Lower leg skin (tissue), 4 donors: ENCODE measurements around the gene TNFRSF19. TPM values are rescaled to one million over a fixed set of nuclear protein-coding genes. Genes with fewer than 3 reads are reported as not detected.

Source experiments
- DNase-seq, 2 donors: peaks; one replicate each; pipeline ENCODE4 v3.0.0-alpha.2; 2019; ENCODE audit warnings: low spot score in 2 of 2
- H3K4me3 ChIP-seq: fragments of 200-600 bp; sonication (generic); 2 replicates; pipeline ENCODE4 v1.5.1; 2017; ENCODE audit warnings: mild to moderate bottlenecking, low read depth; ENCODE audit not compliant: poor library complexity, severe bottlenecking
- POLR2A ChIP-seq, 2 donors: fragments of 450-650 bp; IDR thresholded peaks; one replicate each; pipeline ENCODE4 v1.6.1; 2016 to 2017; ENCODE audit warnings: antibody characterized with exemption in 2 of 2, mild to moderate bottlenecking in 1 of 2, moderate library complexity in 1 of 2
- WGBS, 2 donors: methylation state at CpG; one replicate each; pipeline ENCODE4 v1.1.5; 2018; 5-methylcytosine and 5-hydroxymethylcytosine counted together
- intact Hi-C: fragments of 100-400 bp; cut with DNase I; formaldehyde crosslinking; loops from one replicate; pipeline ENCODE4 v1.15.0; 2023; ENCODE audit warnings: low total_unique reads
- total RNA-seq, 4 donors: library from RNA; depleted of rRNA; stranded (reverse); fragments of >200 nt; gene quantifications; one replicate each; pipeline ENCODE4 v1.1.0, GENCODE V29; 2016
- TF ChIP-seq, protein P1 (sequence below), 3 donors: fragments of 450-650 bp; IDR thresholded peaks; one replicate each; pipeline ENCODE4 v1.5.1; 2016; ENCODE audit warnings: antibody characterized with exemption in 3 of 3, mild to moderate bottlenecking in 3 of 3, moderate library complexity in 2 of 3

TNFRSF19 gene
- total RNA-seq, 4 donors from 2014 or later: 51.2 to 106 (median 72.5) TPM

GRCh38 chr13:23684647-23685046 lies 114.4 kb downstream of the TNFRSF19 start:
- H3K4me3 ChIP-seq: no peak overlapping the region
- TF ChIP-seq POLR2A (IDR thresholded peaks at IDR 0.05): no peak
- TF ChIP-seq, protein P1, sequence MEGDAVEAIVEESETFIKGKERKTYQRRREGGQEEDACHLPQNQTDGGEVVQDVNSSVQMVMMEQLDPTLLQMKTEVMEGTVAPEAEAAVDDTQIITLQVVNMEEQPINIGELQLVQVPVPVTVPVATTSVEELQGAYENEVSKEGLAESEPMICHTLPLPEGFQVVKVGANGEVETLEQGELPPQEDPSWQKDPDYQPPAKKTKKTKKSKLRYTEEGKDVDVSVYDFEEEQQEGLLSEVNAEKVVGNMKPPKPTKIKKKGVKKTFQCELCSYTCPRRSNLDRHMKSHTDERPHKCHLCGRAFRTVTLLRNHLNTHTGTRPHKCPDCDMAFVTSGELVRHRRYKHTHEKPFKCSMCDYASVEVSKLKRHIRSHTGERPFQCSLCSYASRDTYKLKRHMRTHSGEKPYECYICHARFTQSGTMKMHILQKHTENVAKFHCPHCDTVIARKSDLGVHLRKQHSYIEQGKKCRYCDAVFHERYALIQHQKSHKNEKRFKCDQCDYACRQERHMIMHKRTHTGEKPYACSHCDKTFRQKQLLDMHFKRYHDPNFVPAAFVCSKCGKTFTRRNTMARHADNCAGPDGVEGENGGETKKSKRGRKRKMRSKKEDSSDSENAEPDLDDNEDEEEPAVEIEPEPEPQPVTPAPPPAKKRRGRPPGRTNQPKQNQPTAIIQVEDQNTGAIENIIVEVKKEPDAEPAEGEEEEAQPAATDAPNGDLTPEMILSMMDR (IDR thresholded peaks at IDR 0.05): no peak
- no peak for DNase-seq
- intact Hi-C loops: no loop called here
- 99 to 100% methylated on average over 2 of the region's 2 CpGs for WGBS, 2 donors

GRCh38 chr13:23685416-23685815 lies 115.2 kb downstream of the TNFRSF19 start:
- 96 to 98% methylated on average over 1 of the region's 1 CpG for WGBS, 2 donors
- DNase-seq: no peak
- TF ChIP-seq POLR2A (IDR thresholded peaks at IDR 0.05): no peak
- TF ChIP-seq, protein P1 (IDR thresholded peaks at IDR 0.05): no peak
- no peak overlapping the region for H3K4me3 ChIP-seq
- intact Hi-C loops: no loop called here

- intact Hi-C loops: no loop called here
- TF ChIP-seq, protein P1 (IDR thresholded peaks at IDR 0.05): no peak
- no peak for TF ChIP-seq POLR2A (IDR thresholded peaks at IDR 0.05)
- H3K4me3 ChIP-seq: no peak overlapping the region
- 92 to 98% methylated on average over 3 of the region's 3 CpGs for WGBS, 2 donors
- no peak for DNase-seq
Observed at GRCh38 chr13:23686948-23687347, 116.7 kb downstream of the TNFRSF19 start.

DNA sequence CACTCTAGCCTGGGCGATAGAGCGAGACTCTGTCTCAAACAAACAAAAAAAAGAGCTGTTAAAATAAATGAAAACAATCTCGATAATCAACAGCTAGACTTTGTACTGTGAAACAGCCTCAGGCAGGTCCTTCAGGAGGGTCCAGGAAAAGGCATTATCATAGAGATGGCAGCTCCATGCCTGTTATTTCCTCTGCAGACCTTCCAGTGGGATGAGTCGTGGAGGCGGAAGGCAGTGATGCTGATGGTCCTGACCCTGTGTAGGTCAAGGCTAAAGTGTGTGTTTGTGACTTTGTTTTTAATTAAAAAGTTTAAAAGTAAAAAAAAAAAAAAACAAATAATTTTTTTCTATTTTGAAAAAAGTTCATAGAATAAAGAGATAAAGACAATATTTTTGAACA lies 117.4 kb downstream of the TNFRSF19 start:
- TF ChIP-seq, protein P1 (IDR thresholded peaks at IDR 0.05): no peak
- TF ChIP-seq POLR2A (IDR thresholded peaks at IDR 0.05): no peak
- DNase-seq: no peak
- H3K4me3 ChIP-seq: no peak overlapping the region
- intact Hi-C loops: no loop called here
- 89 to 95% methylated on average over 5 of the region's 5 CpGs for whole genome bisulfite sequencing, 2 donors

DNA sequence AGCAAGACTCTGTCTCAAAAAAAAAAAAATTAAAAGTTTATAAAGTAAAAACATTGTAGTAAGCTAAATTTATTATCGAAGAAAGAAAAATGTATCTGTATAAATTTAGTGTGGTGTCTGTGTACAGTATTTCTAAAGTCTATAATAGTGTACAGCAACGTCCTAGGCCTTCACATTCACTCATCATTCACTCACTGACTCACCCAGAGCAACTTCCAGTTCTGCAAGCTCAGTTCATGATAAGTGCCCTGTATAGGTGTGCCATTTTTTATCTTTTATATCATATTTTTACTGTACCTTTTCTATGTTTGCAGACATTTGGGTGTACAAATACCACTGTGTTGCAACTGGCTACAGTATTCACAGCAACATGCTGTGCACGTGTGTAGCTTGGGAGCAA lies 118.1 kb downstream of the TNFRSF19 start:
- no peak overlapping the region for H3K4me3 ChIP-seq
- intact Hi-C loops: no loop called here
- no peak for DNase-seq
- WGBS, 2 donors: 74 to 81% methylated on average over 3 of the region's 3 CpGs
- TF ChIP-seq, protein P1 (IDR thresholded peaks at IDR 0.05): no peak
- TF ChIP-seq POLR2A (IDR thresholded peaks at IDR 0.05): no peak

GRCh38 chr13:23690668-23691067 lies 120.5 kb downstream of the TNFRSF19 start:
- DNase-seq: no peak
- TF ChIP-seq POLR2A (IDR thresholded peaks at IDR 0.05): no peak
- TF ChIP-seq, protein P1 (IDR thresholded peaks at IDR 0.05): no peak
- WGBS, 2 donors: 77 to 86% methylated on average over 3 of the region's 3 CpGs
- intact Hi-C loops: no loop called here
- H3K4me3 ChIP-seq: no peak overlapping the region
